Mesothelial cell of epicardium (in vitro differentiated cells): Measurements from ENCODE around the gene TRPM3. TPM values are rescaled to one million over a fixed set of nuclear protein-coding genes. Genes with fewer than 3 reads are reported as not detected.

Experiments used
- DNase-seq, 2 experiments: peaks; one replicate each; pipeline ENCODE4 v3.0.0; 2021; ENCODE audit warnings: low spot score in 2 of 2; ENCODE audit not compliant: unreplicated experiment in 2 of 2
- H3K27ac Mint-ChIP-seq: 2 replicates; pipeline ENCODE4 v1.8.0; 2021; ENCODE audit warnings: mixed read lengths
- H3K27me3 Mint-ChIP-seq: 2 replicates; pipeline ENCODE4 v1.8.0; 2021; ENCODE audit warnings: low read depth, mixed read lengths
- H3K36me3 Mint-ChIP-seq: 2 replicates; pipeline ENCODE4 v1.8.0; 2021; ENCODE audit warnings: mixed read lengths
- H3K4me1 Mint-ChIP-seq: 2 replicates; pipeline ENCODE4 v1.8.0; 2021; ENCODE audit warnings: mixed read lengths
- H3K4me3 Mint-ChIP-seq: 2 replicates; pipeline ENCODE4 v1.8.0; 2021; ENCODE audit warnings: mild to moderate bottlenecking, moderate library complexity, mixed read lengths
- H3K9me3 Mint-ChIP-seq: 2 replicates; pipeline ENCODE4 v1.8.0; 2021; ENCODE audit warnings: mixed read lengths
- total RNA-seq: library from RNA; stranded (reverse); gene quantifications from 3 replicates; pipeline ENCODE4 v1.2.1, GENCODE V29; 2021
- TF ChIP-seq, protein P1 (sequence below): fragments of 200-600 bp; sonication (generic); IDR thresholded peaks from one replicate; pipeline ENCODE4 v1.5.0; 2021; ENCODE audit warnings: antibody characterized with exemption; ENCODE audit not compliant: unreplicated experiment

The TRPM3 gene
- total RNA-seq, 1 donor from 2014 or later = 1.6 TPM

DNA sequence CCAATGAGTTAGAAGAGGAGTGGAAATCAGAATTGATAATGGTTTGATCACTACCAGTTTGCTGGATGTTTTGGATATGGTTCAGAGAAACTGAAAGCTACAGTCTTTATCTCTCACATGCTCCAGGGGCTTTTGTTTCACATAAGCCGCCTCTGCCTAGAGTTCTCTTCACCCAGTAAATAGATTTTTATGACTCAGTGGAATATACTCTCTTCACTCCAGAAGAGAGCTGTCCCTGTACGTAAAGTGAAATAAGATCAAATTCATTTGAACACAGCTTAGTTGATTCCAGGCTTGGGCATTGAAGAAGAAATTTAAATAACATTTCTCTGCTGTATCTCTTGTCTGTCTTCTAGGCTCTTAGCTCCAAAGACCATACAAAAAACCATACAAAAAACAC, 184.9 kb downstream of the TRPM3 start:
- no peak overlapping the region for H3K4me3 Mint-ChIP-seq

DNA sequence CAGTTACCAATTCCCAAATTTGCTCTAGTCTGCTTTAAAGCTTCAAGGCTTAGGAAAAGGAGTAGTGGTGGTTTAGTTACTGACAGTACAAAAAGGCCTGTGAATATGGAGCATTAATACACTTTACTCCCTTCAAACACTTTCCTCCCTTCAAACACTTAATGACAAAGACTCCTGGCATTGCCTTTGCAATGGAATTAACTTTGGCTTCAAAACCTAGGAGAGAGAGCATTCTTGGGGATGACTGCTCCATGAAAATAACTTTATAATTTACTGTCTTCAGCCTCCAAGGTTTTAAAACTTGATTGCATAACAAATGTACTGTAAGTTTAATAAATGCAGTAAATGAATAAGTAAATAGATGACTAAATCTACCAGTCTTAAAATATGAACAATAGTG, 185.6 kb downstream of the TRPM3 start:
- no peak overlapping the region for H3K27ac Mint-ChIP-seq
- no peak for DNase-seq
- H3K36me3 Mint-ChIP-seq = no peaks in the 10 kb centered on the region
- peaks cover under 1% of the 10 kb centered on the region for H3K27me3 Mint-ChIP-seq
- no peaks in the 10 kb centered on the region for H3K9me3 Mint-ChIP-seq
- H3K4me1 Mint-ChIP-seq = no peaks in the 10 kb centered on the region
- H3K4me3 Mint-ChIP-seq = no peak overlapping the region
- TF ChIP-seq, protein P1, sequence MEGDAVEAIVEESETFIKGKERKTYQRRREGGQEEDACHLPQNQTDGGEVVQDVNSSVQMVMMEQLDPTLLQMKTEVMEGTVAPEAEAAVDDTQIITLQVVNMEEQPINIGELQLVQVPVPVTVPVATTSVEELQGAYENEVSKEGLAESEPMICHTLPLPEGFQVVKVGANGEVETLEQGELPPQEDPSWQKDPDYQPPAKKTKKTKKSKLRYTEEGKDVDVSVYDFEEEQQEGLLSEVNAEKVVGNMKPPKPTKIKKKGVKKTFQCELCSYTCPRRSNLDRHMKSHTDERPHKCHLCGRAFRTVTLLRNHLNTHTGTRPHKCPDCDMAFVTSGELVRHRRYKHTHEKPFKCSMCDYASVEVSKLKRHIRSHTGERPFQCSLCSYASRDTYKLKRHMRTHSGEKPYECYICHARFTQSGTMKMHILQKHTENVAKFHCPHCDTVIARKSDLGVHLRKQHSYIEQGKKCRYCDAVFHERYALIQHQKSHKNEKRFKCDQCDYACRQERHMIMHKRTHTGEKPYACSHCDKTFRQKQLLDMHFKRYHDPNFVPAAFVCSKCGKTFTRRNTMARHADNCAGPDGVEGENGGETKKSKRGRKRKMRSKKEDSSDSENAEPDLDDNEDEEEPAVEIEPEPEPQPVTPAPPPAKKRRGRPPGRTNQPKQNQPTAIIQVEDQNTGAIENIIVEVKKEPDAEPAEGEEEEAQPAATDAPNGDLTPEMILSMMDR = no peak

More for the DNA sequence above, 184.9 kb downstream of the TRPM3 start:
- Mint-ChIP-seq H3K36me3 (no peaks in the 10 kb centered on the region), H3K4me1 (no peaks in the 10 kb centered on the region), H3K9me3 (no peaks in the 10 kb centered on the region), H3K27ac (no peak overlapping the region), H3K27me3 (peaks cover 2% of the 10 kb centered on the region)
- TF ChIP-seq, protein P1 = no peak
- DNase-seq = no peak

- H3K9me3 Mint-ChIP-seq = no peaks in the 10 kb centered on the region
- no peaks in the 10 kb centered on the region for H3K27me3 Mint-ChIP-seq
- no peaks in the 10 kb centered on the region for H3K36me3 Mint-ChIP-seq
- H3K4me3 Mint-ChIP-seq = no peak overlapping the region
- TF ChIP-seq, protein P1 = no peak
- DNase-seq = no peak
- no peak overlapping the region for H3K27ac Mint-ChIP-seq
- H3K4me1 Mint-ChIP-seq = no peaks in the 10 kb centered on the region
These were observed 186.8 kb downstream of the TRPM3 start for GRCh38 chr9:70934642-70935041.

GRCh38 chr9:70933321-70933720, 188.1 kb downstream of the TRPM3 start:
- H3K9me3 Mint-ChIP-seq = peaks cover 3% of the 10 kb centered on the region
- H3K27me3 Mint-ChIP-seq = no peaks in the 10 kb centered on the region
- H3K27ac Mint-ChIP-seq = no peak overlapping the region
- TF ChIP-seq, protein P1 = no peak
- no peak for DNase-seq
- no peaks in the 10 kb centered on the region for H3K4me1 Mint-ChIP-seq
- H3K36me3 Mint-ChIP-seq = no peaks in the 10 kb centered on the region
- H3K4me3 Mint-ChIP-seq = no peak overlapping the region

DNA sequence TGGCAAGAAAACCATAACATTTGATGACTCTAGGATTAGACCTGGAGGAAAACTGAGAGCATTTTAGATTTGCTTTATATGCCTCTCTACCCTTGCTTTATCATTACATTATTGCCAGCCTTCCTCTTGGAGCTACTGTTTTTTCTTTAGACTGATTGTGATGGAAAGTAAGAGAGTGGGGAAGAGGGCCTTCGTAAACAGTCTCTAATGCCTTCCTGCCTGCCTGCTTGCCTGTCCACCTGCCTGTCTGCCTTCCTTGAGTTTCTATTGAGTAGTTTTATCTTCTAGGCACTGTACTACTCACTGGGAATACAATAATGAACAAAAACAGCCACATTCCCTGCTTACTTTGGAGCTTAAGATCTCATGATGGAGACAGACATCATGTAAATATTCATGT, 189.3 kb downstream of the TRPM3 start:
- Mint-ChIP-seq H3K27ac (no peak overlapping the region), H3K27me3 (no peaks in the 10 kb centered on the region), H3K36me3 (no peaks in the 10 kb centered on the region), H3K9me3 (peaks cover 5% of the 10 kb centered on the region), H3K4me3 (no peak overlapping the region), H3K4me1 (no peaks in the 10 kb centered on the region)
- DNase-seq = no peak
- TF ChIP-seq, protein P1 = no peak

GRCh38 chr9:70927530-70927929, 193.9 kb downstream of the TRPM3 start:
- Mint-ChIP-seq H3K36me3 (no peaks in the 10 kb centered on the region), H3K27me3 (no peaks in the 10 kb centered on the region), H3K27ac (no peak overlapping the region), H3K9me3 (peaks cover 5% of the 10 kb centered on the region), H3K4me1 (peaks cover 21% of the 10 kb centered on the region), H3K4me3 (no peak overlapping the region)
- TF ChIP-seq, protein P1 = no peak
- DNase-seq = no peak
